Heart left ventricle (tissue), 16 donors: Measurements from ENCODE around the gene IFT80. TPM values are rescaled to one million over a fixed set of nuclear protein-coding genes. Genes with fewer than 3 reads are reported as not detected.

ENCODE experiments used
- ATAC-seq, 4 donors: fragments of 200-7000 bp; cut with Tn5 transposase; one replicate each; pipeline ENCODE4 v1.9.1; 2020 to 2022; ENCODE audit warnings: moderate library complexity in 4 of 4, mild to moderate bottlenecking in 3 of 4, moderate number of reproducible peaks in 1 of 4
- DNase-seq, 5 donors: peaks; one replicate each; pipeline ENCODE4 v3.0.0-alpha.2; 2020
- H3K27ac ChIP-seq, 12 donors: fragments of 200-600 bp; sonication (generic) in 4 of 12; one replicate each; pipeline versions ENCODE4 v1.5.0 to v1.8.0; 2016 to 2022; ENCODE audit warnings: mild to moderate bottlenecking in 2 of 12
- H3K27me3 ChIP-seq, 9 donors: fragments of 200-600 bp; sonication (generic) in 2 of 9; one replicate each; pipeline versions ENCODE4 v1.5.1 to v1.8.0; 2016 to 2022; ENCODE audit warnings: mild to moderate bottlenecking in 3 of 9
- H3K36me3 ChIP-seq, 9 donors: fragments of 200-600 bp; sonication (generic) in 2 of 9; one replicate each; pipeline versions ENCODE4 v1.5.0 to v1.8.0; 2018 to 2022; ENCODE audit warnings: mild to moderate bottlenecking in 2 of 9
- H3K4me1 ChIP-seq, 12 donors: fragments of 200-600 bp; sonication (generic) in 4 of 12; one replicate each; pipeline versions ENCODE4 v1.5.0 to v1.8.0; 2016 to 2022; ENCODE audit warnings: mild to moderate bottlenecking in 3 of 12
- H3K4me3 ChIP-seq, 12 donors: fragments of 200-600 bp; sonication (generic) in 4 of 12; one replicate each; pipeline versions ENCODE4 v1.5.0 to v1.8.0; 2017 to 2022; ENCODE audit warnings: mild to moderate bottlenecking in 9 of 12, moderate library complexity in 4 of 12
- H3K9me3 ChIP-seq, 12 donors: fragments of 200-600 bp; sonication (generic) in 4 of 12; one replicate each; pipeline versions ENCODE4 v1.5.0 to v1.8.0; 2016 to 2022; ENCODE audit warnings: mild to moderate bottlenecking in 1 of 12
- CTCF ChIP-seq, 12 donors: fragments of 200-600 bp; sonication (generic) in 4 of 12; IDR thresholded peaks; one replicate each; pipeline versions ENCODE4 v1.5.0 to v1.8.0; 2018 to 2022; ENCODE audit warnings: antibody characterized with exemption in 12 of 12, mild to moderate bottlenecking in 5 of 12
- POLR2A ChIP-seq, 2 donors: fragments of 450-650 bp; IDR thresholded peaks; one replicate each; pipeline ENCODE4 v1.6.1; 2017; ENCODE audit warnings: antibody characterized with exemption in 2 of 2, mild to moderate bottlenecking in 2 of 2, moderate library complexity in 2 of 2
- WGBS, 4 donors: extraction: QIAGEN DNeasy Blood & Tissue Kit in 2 of 4; methylation state at CpG; one replicate each; pipeline versions ENCODE4 v1.1.5 to v1.1.7; 2013 to 2018; 5-methylcytosine and 5-hydroxymethylcytosine counted together
- intact Hi-C, 10 donors: fragments of 100-400 bp; cut with DNase I; formaldehyde crosslinking; loops; one replicate each; pipeline versions ENCODE4 v1.11.1 to v1.14.2; 2022
- microRNA counts, 2 donors: library from miRNA; unstranded; fragments of <30 nt; microRNA quantifications; one replicate each; lab custom pipeline; 2016
- microRNA-seq, 4 donors: library from miRNA; unstranded; fragments of <30 nt; microRNA quantifications; one replicate each; pipeline versions ENCODE4 to v1.2.0, GENCODE V29; 2017 to 2020
- polyA plus RNA-seq, 2 donors: library from polyadenylated mRNA; stranded (reverse); fragments of 200-250 nt; gene quantifications; one replicate each; pipeline ENCODE4 v1.2.3, GENCODE V29; 2013
- total RNA-seq, 9 donors: library from RNA; depleted of rRNA in 2 of 9; stranded (reverse); fragments of >200 nt in 2 of 9; fragmentation: NEBNext Ultra II Directional in 3 of 9; extraction: Animal tissue kit (Norgen Biotek cat#: 25700) in 3 of 9; gene quantifications; one replicate each; pipeline versions ENCODE4 v1.1.0 to v1.2.4, GENCODE V29; 2016 to 2023
- donor health status: ischemic (EF 13 %, LVEDD 7.1; RV severe dilation, severe dysfunction).
- donor health status: healthy with polysubstance abuse.
- donor health status: DM: no; HTN: yes; CAD: no.
- donor health status: DM: no; HTN: no; CAD: no.
- donor health status: ischemic (EF 25% LVEDD 6.9; RV normal size, moderate dysfunction).
- donor health status: ischemic (EF 25% LVEDD 5.7; RV mildly dilated, moderate dysfunction).
- donor health status: healthy.
- donor health status: DM: yes; HTN: yes; CAD: no.
- donor health status: ischemic (EF 35%, LVEDD 5.7; RV mildly dilated, moderate dysfunction).
- donor health status: nonischemic (EF 11% LVEDD 7.7; RV severe dilation, severe dysfunction).
- donor health status: DM: yes; HTN: yes; CAD: no.
- donor health status: PGD.
- donor health status: ischemic (EF 29% LVEDD 5.4; RV normal size, mild dysfunction).
- donor health status: nonischemic (EF 23%, LVEDD 6.1; RV moderate dilation, normal function).

IFT80 gene
- total and polyA plus RNA-seq, 11 donors: 6.2 to 18.6 (median 10.5) TPM

- TF ChIP-seq POLR2A (IDR thresholded peaks at IDR 0.05): no peak
- no peak for TF ChIP-seq CTCF (IDR thresholded peaks at IDR 0.05)
- intact Hi-C loops: no loop called here
- no peak for DNase-seq
- Histone ChIP-seq H3K9me3 (no peaks in the 10 kb centered on the region), H3K4me3 (no peak overlapping the region), H3K4me1 (peaks cover 0 to 5% (median 0%) of the 10 kb centered on the region in 12 donors), H3K36me3 (no peaks in the 10 kb centered on the region), H3K27ac (no peak overlapping the region), H3K27me3 (peaks cover 0 to 44% (median 0%) of the 10 kb centered on the region in 9 donors)
- ATAC-seq: no peak
- WGBS, 4 donors: 55 to 77% (median 60%) methylated on average over 4 of the region's 4 CpGs
Observed at GRCh38 chr3:160217675-160218074, 181.3 kb downstream of the IFT80 start.

- peaks cover 0 to 52% (median 0%) of the 10 kb centered on the region in 9 donors for H3K27me3 ChIP-seq
- 75 to 82% (median 78%) methylated on average over 1 of the region's 1 CpG for WGBS, 4 donors
- no peaks in the 10 kb centered on the region for H3K36me3 ChIP-seq
- no peak for TF ChIP-seq CTCF (IDR thresholded peaks at IDR 0.05)
- TF ChIP-seq POLR2A (IDR thresholded peaks at IDR 0.05): no peak
- H3K9me3 ChIP-seq: no peaks in the 10 kb centered on the region
- no peak overlapping the region for H3K4me3 ChIP-seq
- ATAC-seq (no peak), DNase-seq (no peak)
- intact Hi-C loops: no loop called here
- H3K27ac ChIP-seq: no peak overlapping the region
- peaks cover 0 to 4% (median 0%) of the 10 kb centered on the region in 12 donors for H3K4me1 ChIP-seq
Observed at GRCh38 chr3:160213191-160213590, 185.8 kb downstream of the IFT80 start.

GRCh38 chr3:160210799-160211221, 188.2 kb downstream of the IFT80 start:
- H3K4me1 ChIP-seq: peaks cover 0 to 4% (median 0%) of the 10 kb centered on the region in 12 donors
- no peaks in the 10 kb centered on the region for H3K9me3 ChIP-seq
- no peak overlapping the region for H3K27ac ChIP-seq
- WGBS, 4 donors: 76 to 81% (median 79%) methylated on average over 1 of the region's 1 CpG
- no peak overlapping the region for H3K4me3 ChIP-seq
- DNase-seq (no peak), ATAC-seq (peak in 1 of 4 donors; percentile 45)
- peaks cover 0 to 30% (median 0%) of the 10 kb centered on the region in 9 donors for H3K27me3 ChIP-seq
- intact Hi-C loops: no loop called here
- no peaks in the 10 kb centered on the region for H3K36me3 ChIP-seq
- peak in 2 of 12 donors; percentile 7 for TF ChIP-seq CTCF (IDR thresholded peaks at IDR 0.05)
- no peak for TF ChIP-seq POLR2A (IDR thresholded peaks at IDR 0.05)

GRCh38 chr3:160210341-160210740, 188.7 kb downstream of the IFT80 start:
- no peaks in the 10 kb centered on the region for H3K36me3 ChIP-seq
- no peak for TF ChIP-seq POLR2A (IDR thresholded peaks at IDR 0.05)
- no peak for TF ChIP-seq CTCF (IDR thresholded peaks at IDR 0.05)
- peaks cover 0 to 4% (median 0%) of the 10 kb centered on the region in 12 donors for H3K4me1 ChIP-seq
- DNase-seq (no peak), ATAC-seq (no peak)
- H3K27me3 ChIP-seq: peaks cover 0 to 25% (median 0%) of the 10 kb centered on the region in 9 donors
- H3K9me3 ChIP-seq: no peaks in the 10 kb centered on the region
- intact Hi-C loops: no loop called here
- no peak overlapping the region for H3K27ac ChIP-seq
- 83 to 100% (median 94%) methylated on average over 1 of the region's 1 CpG for WGBS, 4 donors
- H3K4me3 ChIP-seq: no peak overlapping the region

MicroRNAs within 50 kb of the gene (microRNA counts, 767-probe panel; counts per million panel counts)
- microRNA hsa-miR-15b-5p (lab: Ali Mortazavi, UCI): 4,629 to 4,823 counts per million in 2 donors

Small RNA genes lying within 50 kb of the gene (microRNA-seq; reads per million reads assigned to microRNA genes)
- gene MIR15B: 474 to 1,652 (median 928) reads per million in 4 donors
- gene MIR16-2: 254 to 435 (median 349) reads per million in 4 donors

Other genes with a start within 250 kb of the IFT80 start
- gene C3orf80, start 173.8 kb downstream of the IFT80 start, total RNA-seq: under 1 TPM in 7 of 9 donors, not detected in 2; 0.09 to 0.35 (median 0.14) TPM
- under 1 TPM; 0.08 to 0.10 TPM for gene C3orf80, start 173.8 kb downstream of the IFT80 start, polyA plus RNA-seq
- 10 to 100 TPM; 15.1 to 27.3 (median 18.4) TPM for gene SMC4, start 425 bp upstream of the IFT80 start, total RNA-seq
- 10 to 100 TPM; 14.0 to 18.7 TPM for gene SMC4, start 425 bp upstream of the IFT80 start, polyA plus RNA-seq
- 1 to 10 TPM in 2 of 9 donors, under 1 TPM in 7; 0.16 to 3.1 (median 0.60) TPM for gene TRIM59, start 50.6 kb upstream of the IFT80 start, total RNA-seq
- gene TRIM59, start 50.6 kb upstream of the IFT80 start, polyA plus RNA-seq: under 1 TPM; 0.27 to 0.32 TPM
- 100 to 1,000 TPM in 6 of 9 donors, 10 to 100 TPM in 3; 51.2 to 198 (median 133) TPM for gene KPNA4, start 166.3 kb upstream of the IFT80 start, total RNA-seq
- gene KPNA4, start 166.3 kb upstream of the IFT80 start, polyA plus RNA-seq: 10 to 100 TPM; 29.1 to 46.2 TPM